CD4-positive, alpha-beta T cell treated with Interleukin-12 subunit alpha and Interleukin-12 subunit beta, for 1 hour (primary cell): ENCODE data around the gene EEF1AKMT4.

Experiments used
- DNase-seq: peaks from one replicate; pipeline ENCODE4 v3.0.0-alpha.2; 2020

The EEF1AKMT4 gene

DNA sequence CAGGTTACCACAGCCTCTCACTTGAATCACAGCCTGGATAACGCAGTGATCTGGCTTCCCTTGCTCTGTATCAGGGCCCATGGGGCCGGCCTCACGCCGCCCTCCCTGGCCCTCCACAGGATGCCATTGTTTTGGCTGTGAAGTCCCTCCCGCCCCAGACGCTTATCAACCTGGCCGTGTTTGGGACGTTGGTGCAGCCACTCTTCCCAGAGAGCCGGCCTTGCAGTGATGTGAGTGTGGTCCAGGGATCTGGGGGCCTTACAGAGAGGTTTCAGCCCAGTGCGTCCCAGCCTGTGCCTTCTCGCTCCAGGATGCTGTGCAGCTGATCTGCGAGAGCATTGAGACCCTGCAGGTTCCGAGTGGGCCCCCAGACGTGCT lies 13.4 kb upstream of the EEF1AKMT4 start:
- no peak for DNase-seq

DNA sequence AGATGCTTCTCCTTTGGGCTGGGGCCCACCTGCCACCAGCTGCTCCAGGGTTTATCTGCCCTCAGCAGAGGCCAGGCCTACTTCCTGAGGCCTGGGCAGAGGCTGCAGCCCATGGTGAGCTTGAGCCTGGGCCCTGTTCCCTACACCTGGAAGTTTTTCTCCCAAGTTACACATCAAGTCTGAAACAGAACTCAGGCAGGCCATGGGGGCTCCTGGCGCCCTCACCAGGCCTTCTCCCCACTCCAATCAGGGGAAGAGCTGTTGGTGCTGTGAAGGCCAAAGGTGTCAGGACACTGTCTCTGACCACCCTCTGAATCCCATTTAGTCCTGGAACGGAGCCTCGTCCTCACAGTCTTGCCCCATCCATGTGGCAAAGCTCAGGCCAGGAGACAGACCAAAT lies 12.8 kb upstream of the EEF1AKMT4 start:
- no peak for DNase-seq

DNA sequence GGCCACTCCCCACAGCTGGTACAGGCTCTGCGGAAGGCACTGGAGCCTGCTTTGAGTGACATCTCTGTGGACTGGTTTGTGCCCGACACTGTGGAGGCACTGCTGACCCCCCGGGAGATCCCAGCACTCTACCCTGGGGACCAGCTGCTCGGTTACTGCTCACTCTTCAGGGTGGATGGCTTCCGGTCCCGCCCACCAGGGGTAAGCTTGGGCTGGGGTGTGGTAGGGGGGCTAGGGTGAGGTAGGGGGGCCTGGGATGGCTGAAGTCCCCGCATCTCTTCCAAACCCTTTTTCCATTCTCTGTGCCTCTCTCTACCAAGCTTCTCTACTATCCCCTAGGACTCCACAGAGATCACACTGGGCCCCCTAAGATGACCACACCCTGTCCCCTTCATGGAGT lies 12.3 kb upstream of the EEF1AKMT4 start:
- DNase-seq: no peak

DNA sequence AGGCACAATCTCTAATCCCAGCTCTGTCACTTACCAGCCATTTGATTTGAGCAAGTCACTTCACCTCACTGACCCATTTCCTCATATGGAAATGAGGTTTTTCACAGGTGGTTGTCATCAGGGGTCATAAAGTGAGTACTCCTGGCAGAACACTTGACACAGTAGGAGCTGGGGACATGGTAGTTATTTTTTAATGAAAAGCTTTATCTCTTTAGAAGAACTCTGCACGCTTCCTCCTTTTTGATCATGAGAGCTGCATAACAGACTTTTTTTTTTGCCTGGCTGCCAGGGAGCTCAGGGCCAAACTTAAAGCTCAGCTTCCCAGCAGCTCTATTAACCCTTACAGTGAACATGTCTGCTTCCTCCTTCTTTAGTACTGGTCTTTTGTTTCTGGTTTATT lies 11.7 kb upstream of the EEF1AKMT4 start:
- no peak for DNase-seq

DNA sequence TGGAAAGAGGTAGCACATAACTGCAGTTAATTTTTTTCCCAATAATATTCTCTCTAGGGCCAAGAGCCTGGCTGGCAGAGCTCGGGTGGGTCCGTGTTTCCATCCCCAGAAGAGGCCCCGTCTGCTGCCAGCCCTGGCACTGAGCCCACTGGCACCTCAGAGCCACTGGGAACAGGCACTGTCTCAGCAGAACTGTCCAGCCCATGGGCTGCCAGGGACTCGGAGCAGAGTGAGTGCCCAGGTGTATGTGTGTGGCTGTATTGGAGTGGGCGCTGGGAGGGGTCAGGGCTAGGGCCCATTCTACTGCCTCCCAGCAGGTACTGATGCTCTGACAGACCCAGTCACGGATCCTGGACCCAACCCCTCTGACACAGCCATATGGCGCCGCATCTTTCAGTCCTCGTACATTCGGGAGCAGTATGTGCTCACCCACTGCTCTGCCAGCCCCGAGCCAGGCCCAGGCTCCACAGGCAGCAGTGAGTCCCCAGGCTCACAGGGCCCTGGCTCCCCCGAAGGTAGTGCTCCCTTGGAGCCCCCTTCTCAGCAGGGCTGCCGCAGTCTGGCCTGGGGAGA lies 11.1 kb upstream of the EEF1AKMT4 start:
- no peak for DNase-seq

DNA sequence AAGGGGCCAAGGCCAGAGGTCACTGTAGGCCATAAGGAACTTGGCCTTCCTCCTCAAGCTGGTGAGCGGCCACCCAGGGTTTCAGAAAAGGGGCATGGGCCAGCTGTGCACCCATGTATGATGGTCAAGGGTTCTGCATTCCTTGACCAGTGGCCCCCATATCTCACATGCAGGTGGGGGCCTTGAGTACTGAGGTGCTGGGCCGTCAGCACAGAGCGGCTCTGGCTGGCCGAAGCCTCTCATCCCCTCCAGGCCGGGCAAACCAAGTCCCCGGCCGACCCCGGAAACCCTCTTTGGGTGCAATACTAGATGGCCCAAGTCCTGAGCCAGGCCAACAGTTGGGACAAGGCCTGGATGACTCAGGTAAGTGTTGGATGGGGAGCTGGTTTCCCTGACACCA lies 10.3 kb upstream of the EEF1AKMT4 start:
- DNase-seq: no peak

DNA sequence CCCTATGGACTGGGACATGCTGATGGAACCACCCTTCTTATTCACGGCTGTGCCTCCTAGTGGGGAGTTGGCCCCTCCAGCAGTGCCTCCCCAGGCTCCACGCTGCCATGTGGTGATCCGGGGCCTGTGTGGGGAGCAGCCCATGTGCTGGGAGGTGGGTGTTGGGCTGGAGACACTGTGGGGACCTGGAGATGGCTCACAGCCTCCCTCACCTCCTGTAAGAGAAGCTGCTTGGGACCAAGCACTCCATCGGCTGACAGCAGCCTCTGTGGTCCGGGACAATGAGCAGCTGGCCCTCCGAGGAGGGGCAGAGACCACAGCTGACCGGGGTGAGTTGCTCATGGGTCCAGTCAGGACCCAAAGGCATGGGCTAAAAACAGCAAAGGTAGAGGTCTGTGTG lies 9.8 kb upstream of the EEF1AKMT4 start:
- no peak for DNase-seq

DNA sequence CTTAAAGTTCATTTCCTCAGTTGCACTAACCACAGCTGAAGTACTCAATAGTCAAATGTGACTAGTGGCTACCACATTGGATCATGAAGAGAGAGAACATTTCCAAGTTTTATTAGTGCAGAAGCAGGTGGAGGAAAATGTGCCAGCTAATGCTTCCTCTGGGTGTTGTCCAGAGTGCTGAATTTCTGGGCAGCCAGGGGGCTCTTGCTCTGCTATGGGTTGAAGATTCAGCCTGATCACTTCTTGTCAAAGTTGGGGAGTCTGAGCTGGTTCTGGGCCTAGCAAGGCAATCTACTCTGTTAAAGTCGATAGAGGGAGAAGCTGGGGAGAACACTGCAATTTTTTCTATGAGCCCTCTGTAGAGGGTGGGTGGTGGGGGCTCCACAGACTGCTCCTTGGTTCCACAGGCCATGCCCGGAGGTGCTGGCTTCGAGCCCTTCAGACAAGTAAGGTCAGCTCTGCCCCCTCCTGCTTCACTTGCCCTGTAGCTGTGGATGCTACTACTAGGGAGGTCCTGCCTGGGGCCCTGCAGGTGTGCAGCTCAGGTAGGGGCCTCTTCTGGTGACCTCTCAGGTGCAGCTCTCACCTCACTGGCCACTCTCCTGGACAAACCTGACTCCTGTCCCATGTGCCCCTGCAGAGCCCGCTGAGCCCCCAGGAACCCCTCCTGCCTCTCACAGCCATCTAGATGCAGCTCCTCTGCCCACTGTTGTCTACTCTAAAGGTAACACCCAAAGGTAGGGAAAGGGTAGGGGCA lies 8.9 kb upstream of the EEF1AKMT4 start:
- DNase-seq: no peak

DNA sequence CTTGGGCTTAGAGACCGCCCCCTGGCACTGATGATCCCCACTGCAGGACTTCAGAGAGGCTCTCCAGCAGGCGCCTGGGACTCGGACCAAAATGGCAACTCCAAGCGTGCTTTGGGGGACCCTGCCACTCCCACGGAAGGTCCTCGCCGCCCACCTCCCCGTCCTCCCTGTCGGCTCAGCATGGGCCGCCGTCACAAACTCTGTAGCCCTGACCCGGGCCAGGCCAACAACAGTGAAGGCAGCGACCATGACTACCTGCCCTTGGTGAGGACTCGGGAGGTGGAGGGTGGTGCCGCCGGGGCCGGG lies 8.4 kb upstream of the EEF1AKMT4 start:
- DNase-seq: no peak

DNA sequence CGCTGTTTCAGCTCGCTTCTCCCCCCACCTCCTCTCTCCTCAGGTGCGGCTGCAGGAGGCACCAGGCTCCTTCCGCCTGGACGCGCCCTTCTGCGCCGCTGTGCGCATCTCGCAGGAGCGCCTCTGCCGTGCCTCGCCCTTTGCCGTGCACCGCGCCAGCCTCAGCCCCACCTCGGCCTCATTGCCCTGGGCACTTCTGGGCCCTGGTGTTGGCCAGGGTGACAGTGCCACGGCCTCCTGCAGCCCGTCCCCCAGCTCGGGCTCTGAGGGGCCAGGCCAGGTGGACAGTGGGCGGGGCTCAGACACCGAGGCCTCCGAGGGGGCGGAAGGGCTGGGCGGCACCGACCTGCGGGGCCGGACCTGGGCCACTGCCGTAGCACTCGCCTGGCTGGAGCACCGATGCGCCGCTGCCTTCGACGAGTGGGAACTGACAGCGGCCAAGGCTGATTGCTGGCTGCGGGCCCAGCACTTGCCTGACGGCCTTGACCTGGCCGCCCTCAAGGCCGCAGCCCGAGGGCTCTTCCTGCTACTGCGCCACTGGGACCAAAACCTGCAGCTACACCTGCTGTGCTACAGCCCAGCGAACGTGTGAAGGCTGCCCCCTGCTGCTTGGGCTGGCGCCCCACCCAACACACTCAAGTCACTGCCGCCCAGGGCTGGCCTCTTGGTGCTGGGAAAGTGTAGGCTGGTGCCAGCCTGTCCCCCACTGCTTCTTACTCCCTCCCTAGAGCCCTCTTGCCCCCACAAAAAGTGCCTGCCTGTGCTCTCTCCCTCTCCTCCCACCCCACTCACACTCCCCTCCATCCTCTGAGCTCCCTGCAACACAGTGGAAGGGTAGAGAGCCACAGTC lies 7.8 kb upstream of the EEF1AKMT4 start:
- DNase-seq: no peak

DNA sequence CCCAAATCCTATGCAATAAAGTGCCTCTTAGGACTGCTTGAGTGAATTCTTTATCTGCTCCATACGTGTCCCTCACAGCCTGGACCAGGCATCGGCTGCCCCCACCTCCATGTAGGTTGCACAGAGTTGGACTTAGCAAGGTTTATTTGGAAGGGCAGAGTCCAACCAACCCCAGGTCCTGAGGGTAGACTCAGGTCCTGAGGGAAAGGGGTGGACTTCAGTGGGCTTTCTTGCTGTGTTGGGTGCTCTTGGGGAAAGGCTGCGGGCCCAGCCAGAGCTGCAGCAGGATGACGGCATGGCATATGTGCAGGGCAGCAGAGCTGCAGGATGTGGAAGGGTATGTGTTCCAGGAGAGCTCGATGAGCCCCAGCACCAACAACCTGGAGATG lies 7.2 kb upstream of the EEF1AKMT4 start:
- DNase-seq: no peak

DNA sequence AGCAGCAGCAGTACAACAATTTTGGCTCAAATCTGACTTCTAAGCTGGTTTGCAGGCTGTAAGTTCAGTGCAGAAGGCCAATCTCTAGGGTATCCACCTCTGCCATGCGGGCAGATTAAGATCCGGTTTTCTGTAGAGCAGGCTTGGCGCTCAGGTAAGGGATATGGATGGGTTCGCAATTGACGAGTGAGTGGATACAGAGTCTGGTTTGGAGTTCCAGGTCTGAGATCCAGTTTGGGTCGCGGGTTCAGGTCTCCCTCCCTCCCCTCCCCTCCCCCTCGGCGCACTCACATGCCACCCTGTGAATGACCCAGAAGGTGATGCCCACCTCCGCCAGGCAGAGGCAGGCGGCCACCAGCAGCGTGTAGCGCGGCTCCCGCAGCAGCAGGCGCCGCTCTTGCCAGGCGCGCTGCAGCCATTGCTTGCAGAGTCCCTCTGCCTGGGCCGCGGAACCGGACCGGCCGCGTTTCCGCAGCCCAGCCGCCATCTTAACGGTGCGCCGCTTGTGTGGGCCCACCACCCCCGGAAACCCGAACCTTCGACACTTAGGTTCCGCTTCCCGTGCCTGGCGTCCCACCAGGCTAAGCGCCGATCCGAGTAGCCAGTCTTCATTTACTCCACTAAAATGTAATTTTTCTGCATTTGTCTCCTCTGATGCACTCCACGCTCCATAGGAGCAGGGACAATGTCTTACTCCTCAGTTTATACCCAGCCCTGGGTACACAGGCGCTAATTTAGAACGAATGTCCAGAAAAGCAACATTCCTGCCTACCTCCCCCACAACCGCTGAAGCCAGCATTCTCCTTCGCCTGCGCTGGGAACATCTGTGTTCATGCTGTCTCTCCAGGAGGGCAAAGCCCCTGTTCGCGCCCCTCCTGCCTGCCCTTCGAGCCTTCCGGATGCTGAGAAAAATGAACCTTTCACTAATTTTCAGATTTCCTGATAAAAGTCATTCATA lies 739 bp upstream of the EEF1AKMT4 start, which contains the start of gene ALG3:
Gene ALG3, minus strand, starts transcription at position 509 of the 958 bp plus-strand sequence. Its CDS starts 22 bp downstream, at position 487.
- DNase-seq: peak; percentile 90

DNA sequence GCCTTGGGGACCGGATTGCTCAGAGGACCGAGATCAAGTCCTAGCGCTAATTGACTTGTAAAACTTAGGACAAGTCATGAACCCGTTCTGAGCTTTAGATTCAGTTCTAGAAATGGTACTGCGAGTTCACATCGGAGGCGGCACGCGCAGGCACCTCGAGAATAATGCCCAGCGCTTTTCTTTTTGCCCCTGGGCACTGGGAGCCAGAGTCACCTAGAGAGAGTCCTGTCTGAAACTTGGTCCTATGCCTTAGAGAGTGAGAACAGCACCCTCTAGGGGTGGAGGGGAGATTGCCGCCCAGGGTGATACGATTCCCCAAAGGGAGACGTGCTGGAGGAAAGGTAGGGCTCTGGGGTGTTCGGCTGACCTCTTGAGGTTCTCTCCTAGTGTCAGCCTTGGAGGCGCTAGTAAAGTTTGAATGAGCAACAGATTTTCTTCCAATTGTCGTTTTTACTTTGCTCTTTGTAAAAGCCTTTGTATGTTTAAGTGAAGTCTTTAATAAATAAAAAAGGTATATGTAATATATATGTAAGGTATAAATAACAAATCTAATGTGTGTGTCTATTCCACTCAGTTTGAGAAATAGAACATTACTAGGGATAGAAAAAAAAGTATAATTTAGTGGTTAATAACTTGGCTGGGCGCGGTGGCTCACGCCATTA lies 826 bp downstream of the EEF1AKMT4 start:
- peak; percentile 90 for DNase-seq

DNA sequence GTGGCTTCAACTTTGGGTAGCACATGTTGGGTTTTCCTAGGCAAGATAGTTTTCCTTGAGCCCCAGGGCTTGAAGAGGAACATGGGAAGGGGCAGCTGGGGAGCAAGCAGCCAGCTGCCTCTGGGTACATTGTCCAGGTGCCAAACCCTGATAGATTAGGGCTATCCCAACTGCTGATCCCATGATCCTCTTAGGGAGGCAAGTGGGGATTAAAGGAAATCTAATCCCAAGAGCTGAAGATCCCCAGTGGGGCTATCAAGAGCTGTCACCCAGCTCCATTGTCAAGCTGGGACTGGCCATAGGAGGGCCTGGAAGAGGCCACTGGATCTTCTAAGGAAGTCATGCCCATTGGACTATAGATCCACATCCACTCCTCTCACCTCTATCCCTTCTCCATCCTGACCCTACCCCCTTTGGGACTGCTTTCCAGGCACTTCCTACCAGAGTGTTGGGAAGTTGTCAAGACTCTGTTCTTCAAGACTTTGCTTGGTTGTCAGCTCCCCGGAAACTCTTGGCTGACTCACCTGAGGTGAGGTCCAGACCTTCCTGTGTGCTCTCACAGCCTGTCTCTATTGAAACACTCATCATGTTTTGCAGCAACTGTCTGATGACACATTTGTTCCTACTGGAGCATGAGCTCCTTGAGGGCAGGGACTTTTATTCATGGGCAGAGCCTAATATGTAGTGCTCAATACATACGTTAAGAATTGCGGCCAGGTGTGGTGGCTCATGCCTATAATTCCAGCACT lies 6.0 kb downstream of the EEF1AKMT4 start:
- DNase-seq: no peak

DNA sequence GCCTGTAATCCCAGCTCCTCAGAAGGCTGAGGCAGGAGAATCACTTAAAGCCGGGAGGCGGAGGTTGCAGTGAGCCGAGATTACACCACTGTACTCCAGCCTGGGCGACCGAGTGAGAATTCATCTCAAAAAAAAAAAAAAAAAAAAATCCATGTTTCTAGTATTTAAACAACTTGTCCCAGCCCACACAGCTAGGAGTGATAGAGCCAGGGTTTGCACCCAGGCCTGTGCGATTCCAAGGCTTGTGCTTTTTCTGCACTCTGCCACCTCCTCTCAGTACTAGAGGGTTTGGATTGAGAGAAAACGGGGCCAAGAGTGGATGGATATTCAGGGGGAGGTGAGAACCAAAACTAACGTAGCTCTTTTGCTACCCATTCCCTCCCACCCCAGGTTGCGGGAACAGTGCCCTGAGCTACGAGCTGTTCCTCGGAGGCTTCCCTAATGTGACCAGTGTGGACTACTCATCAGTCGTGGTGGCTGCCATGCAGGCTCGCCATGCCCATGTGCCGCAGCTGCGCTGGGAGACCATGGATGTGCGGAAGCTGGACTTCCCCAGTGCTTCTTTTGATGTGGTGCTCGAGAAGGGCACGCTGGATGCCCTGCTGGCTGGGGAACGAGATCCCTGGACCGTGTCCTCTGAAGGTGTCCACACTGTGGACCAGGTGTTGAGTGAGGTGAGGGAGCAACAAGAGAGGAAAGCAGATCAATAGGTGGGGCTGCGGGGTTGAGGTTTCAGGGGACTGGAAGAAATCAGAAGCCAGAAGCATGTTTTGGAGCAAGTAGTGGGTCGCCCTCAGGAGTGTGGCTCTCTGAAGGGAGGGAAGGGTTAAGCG lies 7.8 kb downstream of the EEF1AKMT4 start:
- no peak for DNase-seq

DNA sequence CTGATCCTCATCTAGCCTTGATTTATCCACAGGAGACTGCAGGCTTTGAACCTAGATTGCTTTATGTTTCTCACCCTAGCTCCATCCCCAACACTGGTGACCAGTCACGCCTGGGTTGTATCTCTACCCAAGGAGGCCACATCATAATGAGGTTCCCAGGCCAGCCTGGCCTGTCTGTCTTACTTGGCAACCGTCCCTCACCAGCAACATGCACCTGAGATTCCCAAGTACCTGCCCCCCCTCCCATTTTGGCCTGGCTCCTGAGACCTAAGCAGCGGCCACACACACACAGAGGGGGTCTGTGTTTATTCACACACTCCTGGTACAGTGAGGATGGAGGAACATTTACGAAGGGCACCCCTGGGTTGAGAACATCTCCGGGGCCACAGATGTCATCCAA lies 9.5 kb downstream of the EEF1AKMT4 start:
- DNase-seq: no peak

DNA sequence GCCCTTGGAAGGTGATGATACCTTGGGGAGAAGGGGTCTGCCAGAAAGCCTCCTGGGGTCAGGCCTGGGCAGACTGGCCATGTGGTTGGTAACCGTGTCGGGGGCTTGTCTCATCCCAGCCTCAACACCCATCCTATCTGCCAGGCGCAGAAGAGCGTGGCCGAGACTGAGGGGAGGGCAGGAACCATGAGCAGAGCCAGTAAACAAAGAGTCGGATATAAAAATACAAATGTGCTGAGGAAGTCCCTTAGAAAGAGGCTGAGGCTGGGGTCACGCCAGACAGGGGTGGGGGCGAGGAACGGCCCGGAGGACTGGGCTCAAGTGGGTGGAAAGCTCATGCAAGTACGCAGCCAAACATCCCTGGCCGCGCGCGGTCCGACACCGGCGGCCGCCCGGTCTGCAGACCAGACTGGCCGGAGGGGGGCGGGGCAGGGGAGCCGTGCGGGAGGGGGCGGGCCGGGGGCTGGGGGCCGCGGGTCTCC lies 10.0 kb downstream of the EEF1AKMT4 start:
- no peak for DNase-seq

DNA sequence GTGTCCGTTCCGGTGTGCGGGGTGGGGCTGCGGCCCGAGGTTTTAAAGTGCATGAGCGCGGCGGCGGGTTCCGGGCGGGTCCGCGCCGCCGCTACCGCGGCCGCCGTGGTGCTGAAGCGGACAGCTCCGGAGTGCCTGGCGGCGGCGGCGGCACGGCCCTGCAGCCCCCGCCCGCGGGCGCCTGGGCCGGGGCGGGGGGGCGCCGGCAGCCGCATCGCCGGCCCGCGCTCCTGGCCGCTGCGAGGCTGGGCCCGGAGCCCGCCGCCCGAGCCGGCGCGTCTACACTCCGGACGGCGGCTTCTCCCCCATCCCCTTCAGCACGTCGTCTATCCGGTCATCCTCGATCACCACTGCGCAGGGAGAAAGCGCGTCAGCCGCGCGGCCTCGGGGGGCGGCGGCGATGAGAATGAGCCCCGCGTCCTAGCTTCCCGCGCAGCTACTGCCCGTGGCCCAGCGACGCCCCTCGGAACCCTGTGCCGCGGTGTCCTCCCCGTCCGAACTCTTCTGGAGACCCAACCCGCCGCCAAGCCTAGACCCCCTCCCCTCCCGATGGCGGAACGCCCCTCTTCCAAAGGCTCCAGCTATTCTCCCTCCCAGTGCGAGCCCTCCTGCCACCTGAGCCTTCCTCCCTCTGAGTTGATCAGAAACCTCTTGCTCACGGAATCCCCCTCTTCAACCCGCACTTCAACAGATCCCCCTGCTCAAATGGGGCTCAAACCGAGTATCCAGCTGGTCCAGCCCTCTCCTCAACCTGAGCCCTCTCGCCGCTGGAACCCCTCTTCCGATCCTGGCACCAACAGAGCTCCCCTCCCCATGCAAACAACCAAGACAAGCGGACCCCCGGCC lies 10.6 kb downstream of the EEF1AKMT4 start:
- peak; percentile 48 for DNase-seq

DNA sequence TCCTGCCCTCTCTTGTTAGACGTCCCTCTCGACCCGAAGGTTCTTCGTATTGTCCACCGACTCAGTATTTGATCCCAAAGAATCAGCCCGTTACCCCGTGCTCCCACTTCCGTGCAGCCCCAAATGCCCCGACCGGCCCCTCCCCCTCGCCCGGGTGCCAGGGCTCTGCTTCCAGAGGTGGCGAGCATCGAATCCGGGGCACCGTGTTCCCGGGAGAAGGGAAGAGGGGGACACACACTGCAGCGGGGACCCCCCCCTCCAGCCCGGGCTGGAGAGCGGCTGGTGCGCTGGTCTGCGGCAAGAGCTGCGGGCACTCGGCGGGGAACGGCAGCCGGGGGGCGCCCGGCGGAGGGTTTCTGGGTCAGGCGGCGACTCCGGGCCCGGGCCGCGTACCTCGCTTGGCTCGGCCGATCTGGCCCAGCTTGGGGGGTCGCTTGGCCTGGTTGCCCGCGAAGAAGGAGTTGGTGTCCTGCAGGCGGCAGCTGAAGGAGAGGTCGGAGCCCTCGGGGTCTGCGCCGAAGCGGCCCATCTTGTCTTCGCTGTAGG lies 11.3 kb downstream of the EEF1AKMT4 start:
- DNase-seq: no peak
